GM13977 (cell line): Measurements from ENCODE around the gene IFTAP.

Experiments used
- DNase-seq: peaks from one replicate; pipeline ENCODE4 v3.0.0; 2012; ENCODE audit warnings: low spot score
- in situ Hi-C: fragments of 300-500 bp; cut with MboI; formaldehyde crosslinking; loops from one replicate; pipeline ENCODE4 v1.12.0; 2022; ENCODE audit warnings: low sequenced_read_pairs, low pct_unique_long_range_greater_than_20kb, mixed read lengths, inconsistent platforms; ENCODE audit not compliant: unreplicated experiment
- TF ChIP-seq, protein P1 (sequence below): IDR thresholded peaks from 2 replicates; pipeline ENCODE4 v1.5.1; 2012; ENCODE audit warnings: mild to moderate bottlenecking, control low read depth; ENCODE audit not compliant: insufficient read depth; ENCODE audit errors: extremely low read depth, missing control alignments

Gene IFTAP

DNA sequence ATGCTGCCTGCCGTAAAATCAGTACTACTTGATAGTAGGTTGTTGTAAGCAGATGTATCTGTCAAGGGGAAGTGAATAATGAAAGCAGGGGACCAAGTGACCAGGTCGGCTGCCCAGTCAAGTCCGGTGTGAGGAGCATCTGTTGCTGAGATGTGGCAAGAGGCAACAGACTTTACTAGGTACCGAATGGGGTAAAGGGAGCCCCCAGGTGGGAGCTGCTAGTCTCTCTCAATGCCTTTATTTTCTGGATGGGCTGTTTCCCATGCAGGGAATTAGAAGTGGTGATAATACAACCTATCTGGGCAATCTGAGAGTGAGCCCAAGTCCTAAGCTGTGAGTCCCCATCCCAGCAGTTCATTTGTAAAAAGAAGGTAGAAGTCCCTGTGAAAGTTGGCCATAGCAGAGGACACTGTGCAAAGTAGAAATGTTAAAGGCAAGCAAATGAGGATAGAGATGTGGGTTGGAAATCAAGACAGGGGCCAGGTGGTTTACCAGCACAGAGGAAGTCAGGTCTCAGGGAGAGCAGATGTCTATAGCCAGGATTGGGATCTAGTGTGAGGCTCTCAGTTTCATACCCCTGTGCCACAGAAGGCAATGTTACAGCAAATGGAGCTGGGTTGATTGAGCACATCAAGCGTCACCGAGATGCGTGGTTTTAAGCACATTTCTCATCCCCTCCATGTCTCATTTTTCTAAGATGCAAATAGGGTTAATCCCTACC lies 94.4 kb downstream of the IFTAP start:
- TF ChIP-seq, protein P1, sequence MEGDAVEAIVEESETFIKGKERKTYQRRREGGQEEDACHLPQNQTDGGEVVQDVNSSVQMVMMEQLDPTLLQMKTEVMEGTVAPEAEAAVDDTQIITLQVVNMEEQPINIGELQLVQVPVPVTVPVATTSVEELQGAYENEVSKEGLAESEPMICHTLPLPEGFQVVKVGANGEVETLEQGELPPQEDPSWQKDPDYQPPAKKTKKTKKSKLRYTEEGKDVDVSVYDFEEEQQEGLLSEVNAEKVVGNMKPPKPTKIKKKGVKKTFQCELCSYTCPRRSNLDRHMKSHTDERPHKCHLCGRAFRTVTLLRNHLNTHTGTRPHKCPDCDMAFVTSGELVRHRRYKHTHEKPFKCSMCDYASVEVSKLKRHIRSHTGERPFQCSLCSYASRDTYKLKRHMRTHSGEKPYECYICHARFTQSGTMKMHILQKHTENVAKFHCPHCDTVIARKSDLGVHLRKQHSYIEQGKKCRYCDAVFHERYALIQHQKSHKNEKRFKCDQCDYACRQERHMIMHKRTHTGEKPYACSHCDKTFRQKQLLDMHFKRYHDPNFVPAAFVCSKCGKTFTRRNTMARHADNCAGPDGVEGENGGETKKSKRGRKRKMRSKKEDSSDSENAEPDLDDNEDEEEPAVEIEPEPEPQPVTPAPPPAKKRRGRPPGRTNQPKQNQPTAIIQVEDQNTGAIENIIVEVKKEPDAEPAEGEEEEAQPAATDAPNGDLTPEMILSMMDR: no peak
- no peak for DNase-seq
- in situ Hi-C loops: no loop called here

DNA sequence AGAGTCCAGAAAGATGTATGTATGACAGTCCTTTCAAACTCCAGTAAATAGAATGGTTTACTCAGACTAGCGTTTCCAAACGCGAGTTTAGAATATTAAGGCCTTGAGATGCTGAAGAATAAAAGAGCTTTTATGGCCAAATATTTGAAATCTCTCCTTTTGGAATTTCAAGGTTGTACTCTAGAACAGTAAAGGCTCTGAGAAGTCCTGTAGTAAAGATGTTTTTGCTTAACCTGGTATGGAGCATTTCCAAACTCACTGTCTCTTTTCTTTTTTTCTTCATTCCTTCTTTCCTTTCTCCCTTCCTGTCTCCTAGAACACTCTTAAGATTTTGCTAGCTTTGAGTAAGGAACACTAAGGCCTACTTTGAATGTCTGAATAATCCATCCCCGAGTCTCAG lies 95.1 kb downstream of the IFTAP start:
- in situ Hi-C loops: no loop called here
- TF ChIP-seq, protein P1: no peak
- DNase-seq: no peak

DNA sequence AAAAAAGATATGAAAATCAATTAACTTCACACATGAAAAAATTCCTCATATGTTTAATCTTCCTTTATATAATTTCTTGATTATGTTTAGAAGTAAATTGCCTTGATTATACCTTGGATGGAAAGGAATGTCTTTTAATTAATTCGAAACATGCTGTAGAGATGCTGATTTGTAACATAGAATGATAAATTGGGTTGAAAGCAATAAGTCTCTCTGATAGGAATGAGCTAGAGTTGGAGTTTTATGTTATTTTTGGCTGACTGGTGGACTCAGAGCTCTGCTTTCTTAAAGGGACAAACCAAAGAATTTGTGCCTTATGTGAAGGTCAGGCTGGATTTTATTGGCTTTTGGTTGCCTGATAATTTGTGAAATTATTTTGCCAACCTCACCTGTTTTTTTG lies 98.4 kb downstream of the IFTAP start:
- TF ChIP-seq, protein P1: no peak
- in situ Hi-C loops: no loop called here
- DNase-seq: no peak

DNA sequence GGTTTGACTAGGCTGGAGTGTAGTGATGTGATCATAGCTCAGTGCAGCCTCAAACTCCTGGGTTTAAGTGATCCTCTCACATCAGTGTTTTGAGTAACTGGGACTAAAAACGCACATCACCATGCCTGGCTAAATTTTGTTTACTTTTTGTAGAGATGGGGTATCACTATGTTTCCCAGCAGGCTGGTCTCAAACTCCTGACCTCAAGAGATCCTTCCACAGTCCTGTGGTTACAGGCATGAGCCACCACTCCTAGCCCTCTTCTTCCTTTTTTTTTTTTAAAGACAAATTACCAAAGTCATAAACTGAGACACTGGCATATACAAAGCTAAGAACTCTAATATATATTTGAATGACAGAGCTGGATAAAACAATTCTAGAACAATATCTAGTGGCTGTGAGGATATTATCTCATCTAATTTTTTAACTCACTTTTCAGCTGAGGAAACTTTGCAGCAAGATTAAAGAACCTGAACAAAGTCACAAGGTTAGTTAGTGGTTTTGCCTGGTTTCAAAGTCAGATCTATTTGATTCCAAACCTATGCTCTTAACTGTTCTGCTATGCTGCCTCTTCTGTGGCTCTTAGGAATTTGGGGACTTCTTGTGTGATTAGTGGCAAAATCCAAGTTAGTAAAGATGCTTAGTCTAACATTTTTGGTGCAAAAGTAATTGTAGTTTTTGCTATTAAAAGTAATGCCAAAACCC lies 99.0 kb downstream of the IFTAP start:
- in situ Hi-C loops: no loop called here
- no peak for DNase-seq
- TF ChIP-seq, protein P1: no peak

DNA sequence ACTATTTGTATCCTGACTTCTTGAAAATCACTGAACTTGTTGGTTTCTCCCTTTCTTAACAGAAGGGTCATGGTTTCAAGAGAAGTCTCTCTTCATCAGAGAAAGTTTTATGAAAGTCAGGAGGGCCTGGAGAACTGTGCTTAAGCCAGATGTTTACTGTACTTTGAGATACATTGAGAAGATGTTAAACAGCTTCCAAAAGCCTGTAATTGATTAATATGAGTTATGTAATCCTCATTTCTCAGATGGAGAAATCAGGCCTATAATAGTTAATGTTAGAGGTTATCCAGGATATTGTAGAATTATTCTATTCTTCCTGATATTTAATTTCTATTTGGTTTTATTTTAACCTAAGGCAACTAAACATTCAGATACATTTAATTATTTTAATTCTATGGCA lies 100.8 kb downstream of the IFTAP start:
- TF ChIP-seq, protein P1: no peak
- in situ Hi-C loops: no loop called here
- DNase-seq: no peak

DNA sequence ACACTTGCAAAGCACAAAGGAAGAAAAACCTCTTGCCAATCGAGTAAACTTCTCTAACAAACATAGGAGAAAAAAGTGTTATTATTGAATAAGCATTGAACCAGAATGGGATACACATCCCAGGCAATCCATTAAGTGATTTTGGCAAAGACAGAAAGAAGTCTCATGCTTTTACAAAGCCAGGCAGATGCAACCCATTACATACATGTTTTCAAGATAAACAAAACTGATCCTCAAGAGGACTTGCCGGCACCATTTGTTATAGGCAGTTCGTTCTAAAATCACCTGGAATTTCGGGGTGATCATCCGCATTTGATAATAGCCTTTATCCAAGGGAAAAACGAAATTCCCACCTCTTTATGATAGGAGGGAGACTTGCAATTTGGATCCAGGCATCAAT lies 101.3 kb downstream of the IFTAP start:
- no peak for DNase-seq
- in situ Hi-C loops: no loop called here
- TF ChIP-seq, protein P1: no peak
